GM18498 (cell line): ENCODE results near the gene GRIA4.
"Not testable (repeated sequence)": the region's sequence is repeated elsewhere in the genome, so short reads cannot be mapped to it uniquely, and the experiment has no call there.

Experiments used
- ATAC-seq: cut with Tn5 transposase; IDR thresholded peaks from one replicate; pipeline ENCODE4 v1.9.1; 2021; ENCODE audit warnings: mild to moderate bottlenecking, moderate library complexity; ENCODE audit not compliant: unreplicated experiment

Gene GRIA4

DNA sequence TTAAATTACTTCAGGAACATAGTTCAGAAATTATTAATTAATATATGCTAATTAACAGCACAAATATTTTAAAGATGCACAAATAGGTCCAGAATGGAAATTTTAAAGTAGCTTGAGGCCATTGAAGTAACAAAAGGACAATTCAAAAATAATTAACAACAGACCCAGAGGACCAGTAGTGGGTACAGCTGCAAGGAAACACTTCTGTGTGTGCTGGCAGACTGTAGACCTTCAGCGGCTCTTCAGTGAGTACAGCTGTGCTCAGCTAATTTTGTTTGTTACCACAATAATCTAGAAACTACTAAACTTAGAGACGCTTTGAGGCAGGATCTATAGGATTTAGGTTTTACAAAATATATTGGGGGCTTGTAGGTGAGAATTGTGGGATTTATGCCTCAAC lies 103.8 kb downstream of the GRIA4 start:
- no peak for ATAC-seq

DNA sequence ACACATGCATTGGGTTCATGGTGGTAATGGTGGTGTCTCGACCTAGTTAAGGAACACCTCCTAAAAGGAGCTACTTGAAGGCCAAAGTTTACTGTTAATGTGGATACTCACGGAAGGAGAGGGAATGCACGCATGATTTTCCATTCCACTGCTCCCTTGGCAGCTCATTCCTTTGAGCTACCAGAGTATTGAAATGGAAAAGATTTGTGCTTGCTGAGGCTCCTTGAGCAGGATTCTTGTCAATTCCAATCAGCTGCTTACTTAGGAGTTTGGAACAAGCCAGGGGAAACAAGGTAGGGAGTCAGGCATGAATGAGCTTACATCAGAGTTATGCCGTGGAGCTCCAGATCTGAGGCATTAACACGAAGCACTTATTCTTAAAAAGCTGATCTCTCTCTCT lies 108.8 kb downstream of the GRIA4 start:
- ATAC-seq, result no peak

DNA sequence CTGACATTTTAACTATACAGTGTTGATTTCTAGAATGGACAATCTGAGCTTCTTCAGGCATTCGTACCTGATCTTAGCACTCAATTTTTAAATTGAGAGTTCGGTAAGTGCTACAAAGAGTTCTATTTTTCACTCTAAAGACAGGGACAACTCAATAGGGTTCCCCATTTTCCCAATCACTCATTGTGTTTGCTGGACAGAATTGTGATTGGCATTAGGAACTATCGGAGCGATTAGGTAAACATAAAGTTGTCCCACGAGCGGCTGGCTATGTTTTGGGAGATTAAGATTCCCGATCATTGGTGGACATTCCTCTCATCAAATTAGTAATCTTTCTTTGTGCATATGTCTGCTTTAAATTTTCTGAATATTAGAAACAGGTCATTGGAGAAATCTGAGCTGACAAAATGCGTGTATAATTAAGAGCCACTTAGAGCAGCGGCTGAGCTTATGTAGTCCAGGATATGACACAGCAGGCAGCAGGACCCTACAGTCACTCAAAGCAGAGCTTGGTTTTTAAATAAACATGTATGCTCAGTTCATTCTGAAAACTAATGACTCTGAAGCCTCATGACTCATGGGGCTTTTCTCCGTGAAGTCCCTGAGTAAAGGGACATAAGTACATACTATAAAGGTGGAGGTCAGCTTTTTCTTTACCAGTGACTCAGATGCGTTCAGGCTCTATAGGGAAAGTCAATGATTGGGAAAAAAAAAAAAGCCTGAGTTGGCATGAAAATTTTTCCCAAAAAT lies 109.4 kb downstream of the GRIA4 start:
- peak; percentile 92 for ATAC-seq

DNA sequence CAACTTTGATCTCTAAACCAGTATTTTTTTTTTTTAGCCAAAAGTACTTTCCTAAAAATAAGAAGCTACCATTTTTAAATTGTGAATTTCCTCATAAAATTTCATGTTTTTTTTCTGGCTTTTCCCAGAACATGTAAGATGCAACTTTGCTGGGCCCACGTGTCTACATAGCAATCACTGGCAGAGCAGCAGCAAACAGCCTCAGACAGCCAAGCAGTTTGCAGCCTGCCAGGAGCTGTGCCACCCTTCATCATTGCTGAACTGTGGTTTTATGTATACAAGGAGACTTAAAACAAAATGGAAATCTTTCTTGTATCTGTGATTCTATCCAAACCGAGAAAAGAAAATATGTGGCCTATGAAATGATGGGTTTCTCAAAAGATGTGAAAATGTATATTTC lies 110.2 kb downstream of the GRIA4 start:
- ATAC-seq, result no peak

DNA sequence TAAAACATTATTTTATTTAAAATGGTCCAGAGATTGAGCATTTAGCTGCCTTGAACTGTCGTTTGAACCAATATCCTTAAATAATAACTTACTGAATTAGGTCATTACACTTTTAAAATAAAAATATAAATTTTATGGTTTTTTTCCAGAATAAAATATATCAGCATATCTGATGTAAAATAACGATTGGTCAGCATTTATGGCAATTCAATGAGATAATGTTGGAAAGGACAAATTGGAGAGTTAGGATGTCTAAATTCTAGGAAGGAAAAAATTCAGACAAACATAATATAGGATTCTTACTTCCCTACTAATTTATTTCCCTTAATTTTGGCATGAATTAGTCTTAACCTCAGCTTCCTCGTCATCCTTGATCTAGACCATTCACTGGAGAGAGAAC lies 113.4 kb downstream of the GRIA4 start:
- ATAC-seq, result no peak

DNA sequence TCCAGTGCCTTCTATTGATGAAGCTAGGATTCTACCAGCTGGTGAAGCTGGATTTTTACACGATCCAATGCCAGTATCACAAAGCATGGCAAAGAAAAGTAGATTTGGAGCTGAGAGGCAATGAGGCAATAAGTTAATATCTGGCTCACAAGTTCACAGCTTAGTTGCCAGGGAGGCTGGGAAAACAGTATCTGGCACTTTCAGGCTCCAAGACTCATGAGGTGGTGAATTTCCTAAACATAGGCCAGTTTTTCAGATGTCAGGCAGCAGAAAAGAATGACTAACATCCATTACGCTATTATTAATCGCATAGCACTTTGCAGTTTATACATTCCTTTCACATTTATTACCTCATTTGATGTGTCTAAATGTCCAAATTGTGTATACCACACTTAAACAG lies 122.7 kb downstream of the GRIA4 start:
- ATAC-seq, result no peak

DNA sequence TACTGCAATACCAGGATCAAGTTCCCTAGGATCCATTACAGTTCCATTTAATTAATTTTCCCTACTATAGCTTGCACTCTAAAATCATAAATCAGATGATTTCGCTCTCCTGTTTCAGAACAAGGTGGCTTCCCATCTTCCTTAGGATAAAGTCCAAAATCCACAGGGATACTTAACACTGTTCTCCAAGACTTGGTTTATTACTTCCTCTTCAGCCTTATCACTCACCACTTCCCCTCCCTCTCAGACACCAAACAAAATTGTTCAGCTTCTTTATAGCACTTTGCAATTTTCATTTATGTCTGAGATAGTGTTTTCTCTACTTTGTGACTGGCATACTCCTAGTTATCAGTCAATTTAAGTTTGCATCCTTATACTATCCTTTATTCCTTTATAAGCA lies 124.6 kb downstream of the GRIA4 start:
- no peak for ATAC-seq

DNA sequence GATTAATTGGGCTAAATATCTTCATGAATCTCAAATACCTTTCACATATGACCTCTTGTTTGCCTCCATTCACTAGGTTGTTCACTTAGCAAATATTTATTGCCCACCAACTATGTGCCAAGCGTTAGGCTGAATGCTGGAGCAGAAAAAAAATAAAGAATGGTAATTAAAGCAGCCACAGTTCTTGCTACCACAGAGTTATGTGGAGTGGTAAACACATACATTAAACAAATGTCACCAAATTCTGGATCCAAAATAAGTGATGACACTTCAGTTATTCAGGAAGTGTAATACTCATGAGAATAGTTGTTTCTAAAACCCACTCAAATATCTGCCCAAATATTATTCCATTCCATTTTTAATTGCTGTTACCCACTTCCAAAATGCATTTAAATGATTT lies 128.4 kb downstream of the GRIA4 start:
- no peak for ATAC-seq

DNA sequence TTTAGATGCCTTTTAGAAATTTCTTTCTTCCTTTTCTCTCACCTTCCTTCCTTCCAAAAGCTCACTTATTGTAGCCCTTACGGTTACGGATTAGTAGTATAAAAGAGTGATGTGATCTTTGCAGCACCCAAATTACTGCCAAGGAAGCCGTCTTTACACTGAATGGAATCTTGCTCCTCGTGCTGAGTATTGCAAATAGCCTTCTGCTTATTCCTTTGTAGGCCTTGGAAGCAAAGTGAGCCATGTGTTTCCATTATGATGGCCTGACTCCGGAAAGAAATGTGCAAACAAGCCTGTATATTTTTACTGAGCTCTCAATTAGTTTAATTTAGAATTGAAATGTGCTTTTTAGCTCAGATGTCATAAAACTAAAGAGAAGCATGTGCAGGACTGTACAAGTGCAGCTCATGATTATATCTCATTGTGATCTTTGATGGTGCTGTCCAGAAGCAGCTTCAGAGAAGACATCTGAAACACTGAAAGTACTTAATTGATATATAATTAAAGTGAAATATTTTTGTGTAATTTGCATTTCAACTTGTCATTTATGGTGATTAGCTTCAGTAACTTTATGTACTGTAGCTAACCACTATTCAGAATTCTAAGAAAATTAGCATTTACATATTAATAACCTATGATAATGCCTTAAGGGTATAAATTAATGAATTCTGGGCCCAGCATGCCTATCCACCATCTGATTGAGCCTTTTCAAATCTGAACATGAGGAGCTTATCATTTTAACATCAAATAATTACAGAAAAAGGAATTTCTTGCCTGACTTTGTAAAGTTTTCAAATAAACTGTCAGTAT lies 129.3 kb downstream of the GRIA4 start:
- no peak for ATAC-seq

DNA sequence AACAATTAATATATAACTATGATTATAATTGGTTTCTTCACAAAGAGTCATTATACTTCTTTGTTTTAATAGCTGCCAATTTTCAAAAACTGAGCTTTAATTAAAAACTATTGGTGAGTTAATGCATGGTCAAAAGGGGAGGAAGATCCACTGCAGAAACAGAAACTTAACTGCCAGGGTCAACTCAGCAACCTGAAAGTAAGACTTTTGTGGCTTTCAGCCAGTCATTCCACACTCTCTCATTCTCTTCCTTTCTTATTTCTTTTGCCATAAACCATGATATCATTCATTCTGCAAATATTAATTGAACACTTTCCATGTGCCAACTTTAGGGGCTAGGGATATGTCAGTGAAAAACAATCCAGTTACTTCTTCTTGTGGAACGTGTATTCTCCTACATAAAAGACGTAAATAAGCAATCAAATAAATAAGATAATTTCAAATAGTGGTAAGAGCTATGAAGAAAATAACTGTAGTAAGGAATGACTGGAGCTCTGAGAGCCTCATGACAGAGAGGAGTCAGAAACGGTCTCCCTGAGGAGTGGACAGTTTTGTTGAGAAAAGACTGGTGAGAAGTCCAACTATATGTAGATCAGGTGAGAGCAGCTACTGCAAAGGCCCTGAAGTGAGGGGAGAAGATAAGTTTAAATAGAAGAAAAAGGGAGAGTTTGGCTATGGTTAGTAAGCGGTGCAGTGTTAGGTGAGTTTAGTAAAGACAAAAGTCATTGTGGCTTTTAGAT lies 130.5 kb downstream of the GRIA4 start:
- ATAC-seq, result peak; percentile 89

DNA sequence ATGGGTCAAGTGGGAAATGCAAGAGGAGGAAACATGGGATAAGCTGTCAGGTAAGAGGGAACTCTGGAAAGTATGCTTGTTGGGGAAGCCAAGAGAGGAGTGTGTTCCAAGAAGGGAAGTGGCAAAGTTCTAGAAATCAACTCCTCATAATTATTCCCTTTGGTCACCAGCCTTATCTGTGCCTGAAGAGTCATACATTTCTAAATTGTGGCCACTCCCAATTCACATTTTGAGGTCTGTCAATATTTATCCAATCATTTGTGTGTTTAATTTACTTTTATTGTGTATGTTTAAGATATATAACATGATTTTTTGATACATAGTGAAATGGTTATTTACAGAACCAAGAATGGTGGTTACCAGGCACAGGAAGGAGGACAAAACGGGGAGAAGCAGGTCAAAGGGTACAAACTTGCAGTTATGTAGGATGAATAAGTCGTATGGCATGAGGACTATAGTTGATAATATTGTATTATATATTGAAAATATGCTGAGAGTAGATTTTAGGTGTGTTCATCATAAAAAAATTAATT lies 131.7 kb downstream of the GRIA4 start:
- no peak for ATAC-seq

DNA sequence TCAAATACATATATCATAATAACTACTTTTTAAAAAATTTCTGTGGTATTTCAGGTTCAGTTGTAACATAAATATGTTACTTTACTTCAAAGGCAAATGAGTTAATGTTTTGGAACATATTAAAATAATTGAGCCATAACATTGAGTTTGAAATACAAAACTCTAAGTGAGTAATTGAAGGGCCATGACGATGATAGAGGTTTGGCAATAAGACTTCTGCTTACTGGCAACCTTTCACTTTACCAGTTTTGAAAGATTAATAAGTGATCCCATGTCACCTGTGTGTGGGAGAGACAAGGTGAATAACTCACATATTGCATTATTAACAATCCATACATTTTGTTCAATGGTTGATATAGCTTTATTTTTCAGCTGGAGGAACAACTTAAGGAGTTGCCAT lies 144.4 kb downstream of the GRIA4 start:
- no peak for ATAC-seq

DNA sequence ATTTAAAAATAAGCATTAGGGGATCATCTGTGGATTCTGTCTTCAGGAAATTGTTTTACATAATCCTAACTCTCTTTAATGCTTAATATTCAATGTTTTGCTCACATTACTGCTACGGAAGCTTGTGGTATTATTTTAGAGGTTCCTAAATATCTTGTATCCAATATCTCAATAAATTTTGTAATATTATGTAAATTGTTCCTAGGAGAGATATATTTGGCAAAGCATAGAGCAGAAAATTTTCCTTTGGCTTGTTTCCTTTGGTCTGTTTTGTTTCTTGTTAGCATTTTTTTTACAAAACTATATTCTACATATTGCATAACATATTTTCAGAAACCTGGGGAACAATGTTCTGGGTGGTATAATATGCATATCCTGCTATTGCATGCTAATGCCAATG lies 144.8 kb downstream of the GRIA4 start:
- ATAC-seq, result no peak

DNA sequence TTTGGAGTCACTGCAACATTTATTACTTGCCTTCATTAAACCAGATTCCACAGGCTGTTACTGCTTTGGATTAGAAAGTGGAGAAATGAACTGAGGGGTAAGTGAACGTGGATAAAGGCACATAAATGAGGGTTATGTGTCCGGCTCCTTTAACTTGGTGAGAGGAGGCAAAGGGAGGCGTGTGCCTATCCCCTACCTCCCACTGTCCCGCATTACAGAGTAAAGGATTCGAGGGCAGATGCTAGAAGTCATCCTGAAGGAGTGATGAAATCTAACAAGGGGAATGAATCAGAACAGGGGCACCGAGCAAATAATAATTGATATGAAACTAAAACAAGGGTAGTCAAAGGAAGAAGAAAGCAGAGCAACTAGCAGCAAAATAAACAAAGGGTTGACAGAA lies 147.2 kb downstream of the GRIA4 start:
- ATAC-seq, result no peak

DNA sequence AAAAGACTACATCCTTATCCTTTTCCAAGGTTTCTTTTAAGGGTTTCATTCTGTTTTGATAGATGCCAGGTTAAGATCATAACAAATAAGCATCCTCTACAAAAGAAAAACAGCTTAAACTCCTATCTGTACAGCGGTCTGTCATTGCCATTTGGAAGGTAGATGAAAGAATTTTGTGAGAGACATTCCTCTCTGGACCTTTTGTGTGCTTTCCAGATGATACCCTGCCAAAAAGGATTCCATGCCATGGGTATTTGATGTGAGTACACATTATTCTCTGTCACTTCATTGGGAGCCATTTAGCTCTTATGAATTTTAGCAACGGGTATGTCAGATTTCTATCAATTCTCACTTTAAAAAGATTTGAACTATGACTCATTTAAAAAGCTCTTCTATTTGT lies 153.7 kb downstream of the GRIA4 start:
- no peak for ATAC-seq

DNA sequence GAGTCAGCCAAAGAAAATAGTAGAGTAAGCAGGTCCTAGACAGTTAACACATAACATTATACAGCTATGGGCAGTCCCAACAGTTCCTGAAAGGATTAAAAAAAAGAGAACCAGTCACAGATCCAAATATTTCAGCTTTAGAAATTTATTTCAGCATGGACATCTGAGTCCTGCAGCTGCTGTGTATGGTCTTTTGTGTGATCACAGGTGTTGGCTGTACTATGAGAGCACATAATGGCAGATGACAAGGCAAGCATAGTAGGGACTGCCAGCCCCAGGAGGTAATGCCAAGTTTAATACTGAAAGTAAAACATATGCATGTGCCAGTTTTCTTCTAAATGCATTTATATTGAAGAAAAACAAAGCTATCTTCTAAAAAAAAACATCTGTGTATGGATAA lies 158.1 kb downstream of the GRIA4 start:
- no peak for ATAC-seq

DNA sequence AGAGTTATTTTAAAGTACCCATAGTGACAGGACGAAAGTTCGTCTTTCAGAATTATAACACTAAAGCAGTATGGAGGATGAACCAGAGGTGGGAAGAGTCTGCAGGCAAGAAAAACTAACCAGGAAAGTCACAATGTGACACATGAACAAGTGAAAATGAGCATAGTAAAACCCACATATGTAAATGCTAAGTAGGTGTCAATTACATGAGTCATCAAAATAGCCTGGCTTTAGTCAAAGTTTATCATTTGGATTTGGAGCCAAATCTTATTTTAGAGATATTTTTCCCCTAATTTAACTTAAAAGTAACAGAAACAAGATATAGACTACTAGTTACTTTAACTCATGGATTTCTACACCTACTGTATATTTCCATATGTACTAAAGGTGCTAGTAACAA lies 159.8 kb downstream of the GRIA4 start:
- ATAC-seq, result no peak

DNA sequence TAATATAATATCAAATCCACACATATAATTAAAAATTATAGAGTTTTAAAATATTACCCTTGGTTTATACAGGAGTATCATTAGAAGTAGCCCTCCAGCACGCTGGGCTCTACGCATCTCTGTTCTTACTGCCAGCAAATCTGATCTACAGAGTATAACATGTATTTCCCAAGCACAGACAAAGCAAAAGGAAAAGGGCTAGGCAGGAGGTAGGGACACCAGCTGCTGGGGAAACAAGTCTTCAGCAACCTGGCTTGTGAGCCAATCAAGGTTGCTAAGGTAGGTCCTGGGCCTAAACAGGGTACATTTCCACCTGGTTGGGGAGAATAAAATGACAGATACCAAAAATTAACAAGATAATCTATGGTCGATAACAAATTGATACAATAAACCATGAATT lies 163.6 kb downstream of the GRIA4 start:
- ATAC-seq, result not testable (repeated sequence)

DNA sequence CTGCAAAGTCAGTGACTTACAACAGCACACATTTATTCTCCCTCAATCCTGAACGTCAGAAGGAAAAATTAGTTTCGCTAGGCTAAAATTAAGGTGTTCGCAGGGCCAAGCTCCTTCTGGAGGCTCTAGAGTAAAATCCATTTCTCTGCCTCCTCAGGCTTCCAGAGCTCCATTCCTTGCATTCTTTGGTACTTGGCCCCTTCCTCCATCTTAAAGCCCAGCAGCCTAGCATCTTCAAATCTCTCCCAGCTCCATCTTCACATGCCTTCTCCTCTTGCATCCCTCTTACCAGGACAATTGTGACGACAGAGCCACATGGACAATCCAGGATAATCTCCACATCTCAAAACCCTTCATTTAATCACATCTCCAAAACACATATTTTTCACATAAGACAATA lies 165.0 kb downstream of the GRIA4 start:
- no peak for ATAC-seq

DNA sequence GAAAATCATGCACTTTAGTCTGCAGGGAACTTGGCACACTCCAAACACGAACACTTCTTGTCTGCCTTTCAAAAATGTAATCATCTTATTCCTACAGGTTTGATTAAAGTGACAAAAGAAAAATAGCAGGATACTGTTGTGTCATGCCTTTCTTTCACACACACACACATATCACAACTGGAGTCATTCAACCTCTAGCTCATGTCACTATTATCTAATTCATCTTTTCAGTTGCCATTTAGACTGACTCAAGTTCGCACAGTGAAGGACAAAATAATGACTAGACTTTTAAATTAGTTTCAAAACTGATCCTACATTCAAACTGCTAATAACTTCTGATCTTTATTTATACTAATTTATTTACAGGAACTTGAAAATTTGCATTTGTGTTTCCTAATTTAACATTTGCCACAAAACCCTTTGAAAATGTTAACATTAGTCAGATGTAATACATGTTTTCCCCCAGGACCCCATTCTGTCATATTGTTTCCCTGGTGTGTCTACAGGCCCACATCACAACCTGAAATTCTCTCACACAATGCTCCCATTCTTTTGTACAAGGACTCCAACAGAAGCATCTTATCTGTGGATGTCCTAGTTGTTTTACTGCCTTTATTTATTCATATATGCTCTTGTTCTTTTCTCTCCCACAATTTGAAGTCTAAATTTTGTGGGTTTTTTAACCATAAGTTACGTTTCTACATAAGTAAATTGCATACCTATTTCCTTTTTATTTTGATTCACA lies 171.1 kb downstream of the GRIA4 start:
- no peak for ATAC-seq

DNA sequence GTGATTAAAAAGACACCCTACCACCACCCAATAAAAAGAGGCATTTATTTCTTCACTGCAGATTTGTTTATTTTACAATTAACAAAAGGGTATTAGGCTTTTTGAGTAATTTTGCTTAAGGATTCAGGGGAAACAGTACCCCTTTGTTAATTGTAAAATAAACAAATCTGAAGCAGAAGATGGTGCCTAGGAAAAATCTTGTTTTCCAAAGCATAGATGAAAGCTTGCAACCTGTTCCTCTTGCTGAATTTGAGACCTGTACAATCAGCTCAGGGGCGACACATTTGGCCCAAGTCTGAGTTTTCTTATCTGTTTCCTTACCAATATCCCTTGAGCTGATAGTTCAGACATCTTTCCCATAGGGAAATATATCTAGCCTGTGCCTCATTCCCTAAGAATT lies 171.9 kb downstream of the GRIA4 start:
- ATAC-seq, result no peak
